ENCODE data around the gene PRKX.

DNA sequence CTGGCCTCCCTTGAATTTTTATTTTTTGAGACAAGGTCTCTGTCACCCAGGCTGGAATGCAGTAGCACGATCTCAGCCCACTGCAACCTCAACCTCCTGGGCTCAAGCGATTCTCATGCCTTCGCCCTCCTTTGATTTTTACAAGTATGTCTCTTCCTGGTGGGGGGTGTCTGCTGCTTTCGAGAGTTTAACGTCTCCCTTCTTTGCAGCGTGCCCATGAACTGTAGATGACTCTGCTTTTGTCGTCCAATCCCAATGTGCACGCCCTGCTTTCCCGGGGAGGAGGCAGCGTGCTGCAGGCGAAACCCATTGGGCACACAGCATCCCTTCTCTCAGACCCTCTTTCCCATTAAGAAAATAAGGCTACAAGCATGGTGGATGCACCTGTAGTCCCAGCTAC, 7.0 kb downstream of the PRKX start:
- no peak for TF ChIP-seq ZFX (IDR thresholded peaks at IDR 0.05)
- TF ChIP-seq, protein P1, sequence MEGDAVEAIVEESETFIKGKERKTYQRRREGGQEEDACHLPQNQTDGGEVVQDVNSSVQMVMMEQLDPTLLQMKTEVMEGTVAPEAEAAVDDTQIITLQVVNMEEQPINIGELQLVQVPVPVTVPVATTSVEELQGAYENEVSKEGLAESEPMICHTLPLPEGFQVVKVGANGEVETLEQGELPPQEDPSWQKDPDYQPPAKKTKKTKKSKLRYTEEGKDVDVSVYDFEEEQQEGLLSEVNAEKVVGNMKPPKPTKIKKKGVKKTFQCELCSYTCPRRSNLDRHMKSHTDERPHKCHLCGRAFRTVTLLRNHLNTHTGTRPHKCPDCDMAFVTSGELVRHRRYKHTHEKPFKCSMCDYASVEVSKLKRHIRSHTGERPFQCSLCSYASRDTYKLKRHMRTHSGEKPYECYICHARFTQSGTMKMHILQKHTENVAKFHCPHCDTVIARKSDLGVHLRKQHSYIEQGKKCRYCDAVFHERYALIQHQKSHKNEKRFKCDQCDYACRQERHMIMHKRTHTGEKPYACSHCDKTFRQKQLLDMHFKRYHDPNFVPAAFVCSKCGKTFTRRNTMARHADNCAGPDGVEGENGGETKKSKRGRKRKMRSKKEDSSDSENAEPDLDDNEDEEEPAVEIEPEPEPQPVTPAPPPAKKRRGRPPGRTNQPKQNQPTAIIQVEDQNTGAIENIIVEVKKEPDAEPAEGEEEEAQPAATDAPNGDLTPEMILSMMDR (conservative IDR thresholded peaks at IDR 0.05) = no peak

Measured in C4-2B (cell line).